Astrocyte (in vitro differentiated cells and primary cell): ENCODE results near the gene NPR1.

Experiments
- CTCF ChIP-seq: IDR thresholded peaks from 2 replicates; pipeline ENCODE4 v1.5.1; 2011; ENCODE audit warnings: low read depth, mild to moderate bottlenecking, inconsistent platforms, low read length, moderate library complexity; ENCODE audit not compliant: insufficient read depth
- EZH2 ChIP-seq: IDR thresholded peaks from 2 replicates; pipeline ENCODE4 v1.6.1; 2012; ENCODE audit warnings: mild to moderate bottlenecking, low read length, inconsistent platforms; ENCODE audit not compliant: insufficient read depth

GRCh38 chr1:153648000-153648643, 30.4 kb upstream of the NPR1 start:
- TF ChIP-seq CTCF, result no peak
- TF ChIP-seq EZH2, result no peak
